Transverse colon (tissue), 4 donors: ENCODE results near the gene MYO7B. TPM values are rescaled to one million over a fixed set of nuclear protein-coding genes. Genes with fewer than 3 reads are reported as not detected.

Source experiments
- DNase-seq: peaks from one replicate; pipeline ENCODE4 v3.0.0-alpha.2; 2019
- H3K27ac ChIP-seq, 4 donors: fragments of 200-600 bp; sonication (generic); 2 replicates each; pipeline ENCODE4 v1.5.1; 2016 to 2018; ENCODE audit warnings: inconsistent platforms in 4 of 4
- H3K27me3 ChIP-seq: fragments of 200-600 bp; sonication (generic); 2 replicates; pipeline ENCODE4 v1.5.1; 2017; ENCODE audit warnings: inconsistent platforms
- H3K36me3 ChIP-seq, 4 donors: fragments of 200-600 bp; sonication (generic); 2 replicates each; pipeline ENCODE4 v1.5.1; 2017 to 2019; ENCODE audit warnings: inconsistent platforms in 4 of 4
- H3K4me1 ChIP-seq, 4 donors: fragments of 200-600 bp; sonication (generic); 2 replicates each; pipeline ENCODE4 v1.5.1; 2017 to 2020; ENCODE audit warnings: inconsistent platforms in 4 of 4
- H3K4me3 ChIP-seq, 4 donors: fragments of 200-600 bp; sonication (generic); 1 replicate in 1 of 4; 2 replicates in 3 of 4; pipeline versions ENCODE4 v1.5.1 to v1.6.1; 2017 to 2019; ENCODE audit warnings: inconsistent platforms in 4 of 4
- H3K9me3 ChIP-seq, 2 donors: fragments of 200-600 bp; sonication (generic); 2 replicates each; pipeline ENCODE4 v1.5.1; 2017 to 2019; ENCODE audit warnings: inconsistent platforms in 2 of 2
- CTCF ChIP-seq, 5 experiments: fragments of 200-600 bp in 3 of 5; fragments of 450-650 bp in 2 of 5; sonication (generic) in 3 of 5; IDR thresholded peaks; 1 replicate in 2 of 5; 2 replicates in 3 of 5; pipeline ENCODE4 v1.5.1; 2016 to 2017; ENCODE audit warnings: antibody characterized with exemption in 5 of 5, inconsistent platforms in 3 of 5, mild to moderate bottlenecking in 2 of 5, moderate library complexity in 1 of 5
- EP300 ChIP-seq: sonication (generic); formaldehyde crosslinking; IDR thresholded peaks from one replicate; pipeline ENCODE4 v1.6.1; 2017; ENCODE audit warnings: antibody characterized with exemption, low read depth
- POLR2A ChIP-seq: fragments of 450-650 bp; IDR thresholded peaks from one replicate; pipeline ENCODE4 v1.6.1; 2016; ENCODE audit warnings: antibody characterized with exemption, mild to moderate bottlenecking, moderate library complexity
- POLR2AphosphoS5 ChIP-seq, 3 donors: sonication (generic); formaldehyde crosslinking; IDR thresholded peaks; one replicate each; pipeline ENCODE4 v1.6.1; 2016; ENCODE audit warnings: antibody characterized with exemption in 3 of 3
- WGBS, 2 donors: methylation state at CpG; one replicate each; pipeline ENCODE4 v1.1.5; 2018; ENCODE audit warnings: low coverage in 1 of 2; 5-methylcytosine and 5-hydroxymethylcytosine counted together
- in situ Hi-C, 4 donors: fragments of 200-750 bp; cut with MboI; loops; one replicate each; pipeline versions ENCODE4 v1.15.0 to v1.15.1; 2017; ENCODE audit warnings: low sequenced_read_pairs in 3 of 4, low pct_ligation_motif_present in 1 of 4, low pct_unique_long_range_greater_than_20kb in 1 of 4
- intact Hi-C: fragments of 100-400 bp; cut with DNase I; formaldehyde crosslinking; loops from one replicate; pipeline ENCODE4 v1.15.1; 2023; ENCODE audit warnings: low total_unique reads
- total RNA-seq, 4 donors: library from RNA; depleted of rRNA; stranded (reverse); fragments of >200 nt; gene quantifications; one replicate each; pipeline ENCODE4 v1.1.0, GENCODE V29; 2016

The MYO7B gene
- total RNA-seq, 4 donors from 2014 or later: 242 to 637 (median 280) TPM

- H3K27ac ChIP-seq: no peak overlapping the region
- in situ Hi-C loops: no loop called here
- no peaks in the 10 kb centered on the region for H3K36me3 ChIP-seq
- H3K27me3 ChIP-seq: no peaks in the 10 kb centered on the region
- H3K4me1 ChIP-seq: peaks cover 9 to 26% (median 21%) of the 10 kb centered on the region in 4 donors
- intact Hi-C loops: no loop called here
- no peak overlapping the region for H3K4me3 ChIP-seq
- DNase-seq: no peak
- TF ChIP-seq EP300: no peak
- no peak for TF ChIP-seq CTCF (IDR thresholded peaks at IDR 0.05)
- H3K9me3 ChIP-seq: no peaks in the 10 kb centered on the region
- WGBS, 2 donors: 91% methylated on average over 1 of the region's 1 CpG; no CpG with 5 or more reads in 1 of the 2 donors
These were observed 10.3 kb downstream of the MYO7B start for GRCh38 chr2:127545796-127546195.

DNA sequence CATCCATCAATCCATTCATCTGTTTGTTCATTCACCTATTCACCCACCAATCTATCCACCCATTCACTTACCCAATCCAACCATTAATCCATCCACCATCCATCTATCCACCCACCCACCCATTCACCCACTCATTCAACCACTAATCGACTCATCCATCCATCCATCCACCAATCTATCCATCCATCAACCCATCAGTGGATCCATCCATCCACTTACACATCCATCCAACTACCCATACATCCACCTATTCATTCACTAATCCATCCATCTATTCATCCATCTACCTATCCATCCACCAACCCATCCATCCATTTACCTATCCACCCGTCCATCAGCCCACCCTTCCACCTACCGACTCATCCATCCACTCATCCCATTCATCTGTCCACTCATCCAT, 11.3 kb downstream of the MYO7B start:
- intact Hi-C loops: no loop called here
- in situ Hi-C loops: no loop called here
- H3K4me3 ChIP-seq: no peak overlapping the region
- H3K27ac ChIP-seq: no peak overlapping the region
- no peak for TF ChIP-seq CTCF (IDR thresholded peaks at IDR 0.05)
- no peak for TF ChIP-seq POLR2A
- no peak for TF ChIP-seq EP300
- TF ChIP-seq POLR2AphosphoS5 (IDR thresholded peaks at IDR 0.05): no peak
- no peaks in the 10 kb centered on the region for H3K27me3 ChIP-seq
- DNase-seq: no peak
- H3K9me3 ChIP-seq: no peaks in the 10 kb centered on the region
- 77 to 89% methylated on average over 3 of the region's 3 CpGs for WGBS, 2 donors
- H3K36me3 ChIP-seq: no peaks in the 10 kb centered on the region
- peaks cover 8 to 16% (median 13%) of the 10 kb centered on the region in 4 donors for H3K4me1 ChIP-seq

- in situ Hi-C loops: no loop called here
- no peak for TF ChIP-seq POLR2A
- no peak for TF ChIP-seq EP300
- TF ChIP-seq CTCF (IDR thresholded peaks at IDR 0.05): no peak
- no peak for TF ChIP-seq POLR2AphosphoS5 (IDR thresholded peaks at IDR 0.05)
- no peaks in the 10 kb centered on the region for H3K27me3 ChIP-seq
- no peak for DNase-seq
- intact Hi-C loops: no loop called here
- WGBS, 2 donors: 77 to 90% methylated on average over 4 to 7 of the region's 7 CpGs
- H3K4me3 ChIP-seq: no peak overlapping the region
- H3K36me3 ChIP-seq: no peaks in the 10 kb centered on the region
- H3K9me3 ChIP-seq: no peaks in the 10 kb centered on the region
- no peak overlapping the region for H3K27ac ChIP-seq
- no peaks in the 10 kb centered on the region for H3K4me1 ChIP-seq
These were observed 15.9 kb downstream of the MYO7B start for GRCh38 chr2:127551221-127551930.

DNA sequence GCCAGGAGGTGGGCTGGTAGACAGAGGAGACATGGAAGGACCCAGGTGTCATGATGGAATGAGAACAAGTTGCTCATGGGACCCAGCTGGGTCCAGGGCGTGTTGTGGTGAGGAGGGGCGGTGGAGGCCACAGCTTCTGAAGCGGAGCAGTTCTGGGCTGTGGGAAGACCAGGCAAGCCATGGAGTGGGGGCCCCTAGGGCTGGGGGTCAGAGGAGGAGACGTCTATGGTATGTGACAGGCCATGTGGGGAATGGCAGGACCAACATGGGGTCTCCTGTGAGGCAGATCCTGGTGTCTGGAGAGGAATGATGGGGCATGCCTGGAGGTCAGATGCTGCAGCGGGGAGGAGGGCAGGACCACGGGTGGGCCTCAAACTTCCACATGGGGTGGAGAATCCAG, 16.9 kb downstream of the MYO7B start:
- Histone ChIP-seq H3K4me1 (no peaks in the 10 kb centered on the region), H3K27ac (no peak overlapping the region), H3K36me3 (no peaks in the 10 kb centered on the region), H3K4me3 (no peak overlapping the region), H3K9me3 (peaks cover 0 to 4% of the 10 kb centered on the region in 2 donors), H3K27me3 (no peaks in the 10 kb centered on the region)
- intact Hi-C loops: no loop called here
- no peak for TF ChIP-seq EP300
- TF ChIP-seq POLR2AphosphoS5 (IDR thresholded peaks at IDR 0.05): no peak
- no peak for TF ChIP-seq CTCF (IDR thresholded peaks at IDR 0.05)
- TF ChIP-seq POLR2A: no peak
- no peak for DNase-seq
- in situ Hi-C loops: no loop called here
- WGBS, 2 donors: 84 to 97% methylated on average over 3 to 6 of the region's 6 CpGs
